ENCODE data around the gene AP5M1.

AP5M1 gene

DNA sequence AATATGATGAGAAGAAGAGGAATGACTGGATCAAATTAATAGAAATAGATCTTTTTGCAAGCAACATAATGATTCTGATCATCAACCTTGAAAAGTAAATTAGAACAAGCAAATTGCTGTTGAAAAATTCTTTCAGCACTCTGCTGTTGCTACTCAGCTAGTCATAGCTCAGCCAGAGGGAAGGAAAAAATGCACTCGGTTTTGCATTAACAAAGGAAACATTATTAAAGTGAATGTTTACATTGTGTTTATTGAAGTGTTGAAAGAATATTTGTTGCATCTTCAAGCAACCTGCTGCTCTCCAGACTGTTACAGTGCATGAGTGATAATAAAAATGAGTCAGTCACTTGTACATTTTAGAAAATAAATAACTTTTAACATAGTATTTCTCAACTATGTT is 26.5 kb downstream of the AP5M1 start:
- H3K9me2 ChIP-seq (ENCODE audit: low read depth, low read length), result no peaks in the 10 kb centered on the region
- H2AFZ ChIP-seq (ENCODE audit: low read length), result no peak overlapping the region
- no peaks in the 10 kb centered on the region for H3K27me3 ChIP-seq (ENCODE audit: insufficient read depth, low read length)
- H3K4me2 ChIP-seq (ENCODE audit: low read length), result no peak overlapping the region
- no peak overlapping the region for H3K9ac ChIP-seq (ENCODE audit: low read length)
- no peak overlapping the region for H3K4me3 ChIP-seq (ENCODE audit: low read depth, low read length, poor library complexity, severe bottlenecking)
- no peaks in the 10 kb centered on the region for H3K79me2 ChIP-seq (ENCODE audit: insufficient read depth, low read length)
- H3K36me3 ChIP-seq (ENCODE audit: insufficient read depth, low read length), result peaks cover 8% of the 10 kb centered on the region; the same call in 1 of the 2 replicates
- H3F3A ChIP-seq (ENCODE audit: insufficient read depth, low read length), result no peaks in the 10 kb centered on the region
- no peaks in the 10 kb centered on the region for H3K9me3 ChIP-seq (ENCODE audit: low read length)
- H3K27ac ChIP-seq (ENCODE audit: low read depth, low read length, poor library complexity, severe bottlenecking), result no peak overlapping the region
- H3K4me1 ChIP-seq (ENCODE audit: insufficient read depth, low read length, severe bottlenecking), result peaks cover 5% of the 10 kb centered on the region
- no peaks in the 10 kb centered on the region for H4K20me1 ChIP-seq (ENCODE audit: insufficient read depth, low read length)
- TF ChIP-seq, protein P1, sequence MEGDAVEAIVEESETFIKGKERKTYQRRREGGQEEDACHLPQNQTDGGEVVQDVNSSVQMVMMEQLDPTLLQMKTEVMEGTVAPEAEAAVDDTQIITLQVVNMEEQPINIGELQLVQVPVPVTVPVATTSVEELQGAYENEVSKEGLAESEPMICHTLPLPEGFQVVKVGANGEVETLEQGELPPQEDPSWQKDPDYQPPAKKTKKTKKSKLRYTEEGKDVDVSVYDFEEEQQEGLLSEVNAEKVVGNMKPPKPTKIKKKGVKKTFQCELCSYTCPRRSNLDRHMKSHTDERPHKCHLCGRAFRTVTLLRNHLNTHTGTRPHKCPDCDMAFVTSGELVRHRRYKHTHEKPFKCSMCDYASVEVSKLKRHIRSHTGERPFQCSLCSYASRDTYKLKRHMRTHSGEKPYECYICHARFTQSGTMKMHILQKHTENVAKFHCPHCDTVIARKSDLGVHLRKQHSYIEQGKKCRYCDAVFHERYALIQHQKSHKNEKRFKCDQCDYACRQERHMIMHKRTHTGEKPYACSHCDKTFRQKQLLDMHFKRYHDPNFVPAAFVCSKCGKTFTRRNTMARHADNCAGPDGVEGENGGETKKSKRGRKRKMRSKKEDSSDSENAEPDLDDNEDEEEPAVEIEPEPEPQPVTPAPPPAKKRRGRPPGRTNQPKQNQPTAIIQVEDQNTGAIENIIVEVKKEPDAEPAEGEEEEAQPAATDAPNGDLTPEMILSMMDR (IDR thresholded peaks at IDR 0.05; ENCODE audit: low read length), result no peak
- no peak for TF ChIP-seq EZH2 (IDR thresholded peaks at IDR 0.05; ENCODE audit: borderline replicate concordance, low read length)

- Histone ChIP-seq H3K4me3 (ENCODE audit: low read depth, low read length, poor library complexity, severe bottlenecking) (no peak overlapping the region), H3F3A (ENCODE audit: insufficient read depth, low read length) (no peaks in the 10 kb centered on the region), H3K9me3 (ENCODE audit: low read length) (no peaks in the 10 kb centered on the region), H3K36me3 (ENCODE audit: insufficient read depth, low read length) (no peaks in the 10 kb centered on the region), H4K20me1 (ENCODE audit: insufficient read depth, low read length) (no peaks in the 10 kb centered on the region), H3K4me1 (ENCODE audit: insufficient read depth, low read length, severe bottlenecking) (no peaks in the 10 kb centered on the region), H3K9me2 (ENCODE audit: low read depth, low read length) (no peaks in the 10 kb centered on the region), H3K27me3 (ENCODE audit: insufficient read depth, low read length) (no peaks in the 10 kb centered on the region), H3K9ac (ENCODE audit: low read length) (no peak overlapping the region), H2AFZ (ENCODE audit: low read length) (no peak overlapping the region), H3K27ac (ENCODE audit: low read depth, low read length, poor library complexity, severe bottlenecking) (no peak overlapping the region), H3K79me2 (ENCODE audit: insufficient read depth, low read length) (no peaks in the 10 kb centered on the region), H3K4me2 (ENCODE audit: low read length) (no peak overlapping the region)
- TF ChIP-seq EZH2 (IDR thresholded peaks at IDR 0.05; ENCODE audit: borderline replicate concordance, low read length), result no peak
- TF ChIP-seq, protein P1 (IDR thresholded peaks at IDR 0.05; ENCODE audit: low read length), result no peak
These were observed 29.1 kb downstream of the AP5M1 start for GRCh38 chr14:57297852-57298251.

GRCh38 chr14:57299511-57299910 is 30.7 kb downstream of the AP5M1 start:
- Histone ChIP-seq H2AFZ (ENCODE audit: low read length) (no peak overlapping the region), H3K9me2 (ENCODE audit: low read depth, low read length) (no peaks in the 10 kb centered on the region), H3K9ac (ENCODE audit: low read length) (no peak overlapping the region), H3K36me3 (ENCODE audit: insufficient read depth, low read length) (no peaks in the 10 kb centered on the region), H3K4me1 (ENCODE audit: insufficient read depth, low read length, severe bottlenecking) (no peaks in the 10 kb centered on the region), H3F3A (ENCODE audit: insufficient read depth, low read length) (no peaks in the 10 kb centered on the region), H3K27me3 (ENCODE audit: insufficient read depth, low read length) (no peaks in the 10 kb centered on the region), H3K79me2 (ENCODE audit: insufficient read depth, low read length) (no peaks in the 10 kb centered on the region), H3K4me2 (ENCODE audit: low read length) (no peak overlapping the region), H3K4me3 (ENCODE audit: low read depth, low read length, poor library complexity, severe bottlenecking) (no peak overlapping the region), H3K9me3 (ENCODE audit: low read length) (no peaks in the 10 kb centered on the region), H4K20me1 (ENCODE audit: insufficient read depth, low read length) (no peaks in the 10 kb centered on the region), H3K27ac (ENCODE audit: low read depth, low read length, poor library complexity, severe bottlenecking) (no peak overlapping the region)
- no peak for TF ChIP-seq EZH2 (IDR thresholded peaks at IDR 0.05; ENCODE audit: borderline replicate concordance, low read length)
- TF ChIP-seq, protein P1 (IDR thresholded peaks at IDR 0.05; ENCODE audit: low read length), result no peak
